Gastroesophageal sphincter (tissue), 3 donors: Measurements from ENCODE around the gene SLCO3A1.

Source experiments
- CTCF ChIP-seq, 4 experiments: fragments of 200-600 bp in 2 of 4; fragments of 450-650 bp in 2 of 4; sonication (generic) in 1 of 4; IDR thresholded peaks; one replicate each; pipeline ENCODE4 v1.5.1; 2017 to 2019; ENCODE audit warnings: antibody characterized with exemption in 4 of 4, mild to moderate bottlenecking in 2 of 4, moderate library complexity in 2 of 4
- EP300 ChIP-seq: sonication (generic); formaldehyde crosslinking; IDR thresholded peaks from one replicate; pipeline ENCODE4 v1.6.1; 2017; ENCODE audit warnings: antibody characterized with exemption, mild to moderate bottlenecking
- POLR2A ChIP-seq, 2 donors: fragments of 450-650 bp; IDR thresholded peaks; one replicate each; pipeline ENCODE4 v1.6.1; 2017; ENCODE audit warnings: antibody characterized with exemption in 2 of 2, mild to moderate bottlenecking in 2 of 2, moderate library complexity in 1 of 2
- POLR2AphosphoS5 ChIP-seq: sonication (generic); formaldehyde crosslinking; IDR thresholded peaks from one replicate; pipeline ENCODE4 v1.6.1; 2017; ENCODE audit warnings: antibody characterized with exemption

DNA sequence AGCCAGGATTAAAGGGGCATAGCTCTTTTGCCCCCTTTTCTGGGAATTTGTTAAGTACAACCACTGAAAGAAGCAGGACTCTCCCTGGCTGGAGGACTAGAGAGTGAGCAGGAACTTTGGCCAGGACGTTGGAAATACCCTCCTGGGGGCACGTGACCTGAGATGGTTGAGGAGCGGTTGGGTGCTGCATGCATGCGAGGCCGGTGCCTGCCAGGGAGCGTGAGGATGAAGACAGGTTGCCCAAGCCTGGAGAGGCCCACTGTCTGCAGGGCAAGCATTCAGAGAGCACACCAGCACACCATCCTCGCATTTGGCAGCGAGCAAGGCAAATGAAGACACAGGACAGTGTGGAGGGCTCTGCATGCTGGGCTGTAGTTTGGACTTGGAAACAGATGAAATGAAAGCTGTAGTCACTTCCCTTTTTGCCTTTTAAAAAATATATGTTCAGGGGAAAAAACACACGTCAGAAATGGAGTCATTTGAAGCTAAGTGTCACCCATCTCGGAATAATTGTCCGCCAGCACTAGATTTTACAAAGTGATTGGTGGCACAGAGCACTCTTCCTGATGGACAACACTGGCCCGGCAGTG, 217.6 kb downstream of the SLCO3A1 start:
- TF ChIP-seq POLR2AphosphoS5 = no peak
- no peak for TF ChIP-seq CTCF (IDR thresholded peaks at IDR 0.05)
- TF ChIP-seq POLR2A (IDR thresholded peaks at IDR 0.05) = no peak
- no peak for TF ChIP-seq EP300
